Tibial artery (tissue), 4 donors: ENCODE data around the gene TEFM.

Source experiments
- DNase-seq, 2 donors: peaks; one replicate each; pipeline ENCODE4 v3.0.0-alpha.2; 2019
- H3K27ac ChIP-seq, 2 donors: fragments of 200-600 bp; sonication (generic) in 1 of 2; 1 replicate in 1 of 2; 2 replicates in 1 of 2; pipeline ENCODE4 v1.5.1; 2018 to 2019; ENCODE audit warnings: mild to moderate bottlenecking in 1 of 2
- H3K27me3 ChIP-seq, 2 donors: fragments of 200-600 bp; sonication (generic) in 1 of 2; one replicate each; pipeline versions ENCODE4 v1.5.1 to v1.6.0; 2016 to 2019
- H3K36me3 ChIP-seq, 3 donors: fragments of 200-600 bp; sonication (generic) in 2 of 3; one replicate each; pipeline ENCODE4 v1.5.1; 2016 to 2019; ENCODE audit warnings: mild to moderate bottlenecking in 2 of 3
- H3K4me1 ChIP-seq, 4 donors: fragments of 200-600 bp; sonication (generic) in 2 of 4; 1 replicate in 3 of 4; 2 replicates in 1 of 4; pipeline ENCODE4 v1.5.1; 2016 to 2019
- H3K4me3 ChIP-seq, 2 donors: fragments of 200-600 bp; sonication (generic) in 1 of 2; 1 replicate in 1 of 2; 2 replicates in 1 of 2; pipeline ENCODE4 v1.5.1; 2018 to 2019; ENCODE audit warnings: mild to moderate bottlenecking in 2 of 2
- H3K9me3 ChIP-seq, 3 donors: fragments of 200-600 bp; sonication (generic) in 1 of 3; one replicate each; pipeline ENCODE4 v1.5.1; 2016 to 2019
- intact Hi-C: fragments of 100-400 bp; cut with DNase I; formaldehyde crosslinking; loops from one replicate; pipeline ENCODE4 v1.15.0; 2023; ENCODE audit warnings: low total_unique reads
- TF ChIP-seq, protein P1 (sequence below), 2 experiments: fragments of 200-600 bp in 1 of 2; fragments of 450-650 bp in 1 of 2; IDR thresholded peaks; one replicate each; pipeline ENCODE4 v1.5.1; 2017 to 2019; ENCODE audit warnings: antibody characterized with exemption in 2 of 2, mild to moderate bottlenecking in 1 of 2, moderate library complexity in 1 of 2

The TEFM gene

DNA sequence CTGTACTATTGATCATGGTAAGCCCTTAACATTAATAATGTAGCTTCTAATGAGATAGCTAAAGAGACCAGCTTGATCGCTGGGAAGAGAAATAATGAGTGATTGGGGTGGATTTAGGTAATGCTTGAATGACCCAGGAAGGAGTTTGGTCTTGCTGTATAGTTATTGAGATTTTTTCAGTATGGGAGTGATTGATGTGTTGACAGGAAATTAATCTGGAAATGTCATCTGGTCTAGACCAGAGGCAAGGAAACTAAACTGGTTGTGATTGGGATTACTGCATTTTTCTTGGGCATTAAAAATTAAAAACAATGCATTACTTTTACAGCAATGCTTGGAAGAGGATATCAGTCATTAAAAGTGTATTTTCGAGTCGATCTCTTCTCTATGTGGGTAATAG lies 11.8 kb downstream of the TEFM start:
- Histone ChIP-seq H3K36me3 (peaks cover 0 to 21% (median 12%) of the 10 kb centered on the region in 3 donors), H3K27me3 (no peaks in the 10 kb centered on the region), H3K4me1 (no peaks in the 10 kb centered on the region), H3K27ac (no peak overlapping the region), H3K9me3 (no peaks in the 10 kb centered on the region), H3K4me3 (no peak overlapping the region)
- DNase-seq: no peak
- TF ChIP-seq, protein P1, sequence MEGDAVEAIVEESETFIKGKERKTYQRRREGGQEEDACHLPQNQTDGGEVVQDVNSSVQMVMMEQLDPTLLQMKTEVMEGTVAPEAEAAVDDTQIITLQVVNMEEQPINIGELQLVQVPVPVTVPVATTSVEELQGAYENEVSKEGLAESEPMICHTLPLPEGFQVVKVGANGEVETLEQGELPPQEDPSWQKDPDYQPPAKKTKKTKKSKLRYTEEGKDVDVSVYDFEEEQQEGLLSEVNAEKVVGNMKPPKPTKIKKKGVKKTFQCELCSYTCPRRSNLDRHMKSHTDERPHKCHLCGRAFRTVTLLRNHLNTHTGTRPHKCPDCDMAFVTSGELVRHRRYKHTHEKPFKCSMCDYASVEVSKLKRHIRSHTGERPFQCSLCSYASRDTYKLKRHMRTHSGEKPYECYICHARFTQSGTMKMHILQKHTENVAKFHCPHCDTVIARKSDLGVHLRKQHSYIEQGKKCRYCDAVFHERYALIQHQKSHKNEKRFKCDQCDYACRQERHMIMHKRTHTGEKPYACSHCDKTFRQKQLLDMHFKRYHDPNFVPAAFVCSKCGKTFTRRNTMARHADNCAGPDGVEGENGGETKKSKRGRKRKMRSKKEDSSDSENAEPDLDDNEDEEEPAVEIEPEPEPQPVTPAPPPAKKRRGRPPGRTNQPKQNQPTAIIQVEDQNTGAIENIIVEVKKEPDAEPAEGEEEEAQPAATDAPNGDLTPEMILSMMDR (IDR thresholded peaks at IDR 0.05): no peak
- intact Hi-C loops: no loop called here

DNA sequence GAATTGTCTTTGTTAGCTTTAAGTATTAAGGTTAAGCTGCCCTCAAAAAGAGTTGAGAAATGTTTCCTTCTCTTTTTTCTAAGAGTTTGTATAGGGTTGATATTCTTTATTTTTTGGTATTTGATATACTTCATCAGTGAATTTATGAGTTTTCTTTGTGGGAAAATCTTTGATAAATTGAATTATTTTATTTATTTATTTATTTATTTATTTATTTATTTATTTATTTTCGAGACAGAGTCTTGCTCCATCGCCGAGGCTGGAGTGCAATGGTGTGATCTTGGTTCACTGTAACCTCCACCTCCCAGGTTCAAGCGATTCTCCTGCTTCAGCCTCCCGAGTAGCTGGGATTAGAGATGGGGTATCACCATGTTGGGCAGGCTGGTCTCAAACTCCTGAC lies 19.9 kb downstream of the TEFM start:
- Histone ChIP-seq H3K36me3 (peaks cover 0 to 9% (median 0%) of the 10 kb centered on the region in 3 donors), H3K9me3 (no peaks in the 10 kb centered on the region), H3K27me3 (no peaks in the 10 kb centered on the region), H3K4me1 (no peaks in the 10 kb centered on the region), H3K27ac (no peak overlapping the region), H3K4me3 (no peak overlapping the region)
- no peak for DNase-seq
- intact Hi-C loops: no loop called here
- TF ChIP-seq, protein P1 (IDR thresholded peaks at IDR 0.05): no peak

DNA sequence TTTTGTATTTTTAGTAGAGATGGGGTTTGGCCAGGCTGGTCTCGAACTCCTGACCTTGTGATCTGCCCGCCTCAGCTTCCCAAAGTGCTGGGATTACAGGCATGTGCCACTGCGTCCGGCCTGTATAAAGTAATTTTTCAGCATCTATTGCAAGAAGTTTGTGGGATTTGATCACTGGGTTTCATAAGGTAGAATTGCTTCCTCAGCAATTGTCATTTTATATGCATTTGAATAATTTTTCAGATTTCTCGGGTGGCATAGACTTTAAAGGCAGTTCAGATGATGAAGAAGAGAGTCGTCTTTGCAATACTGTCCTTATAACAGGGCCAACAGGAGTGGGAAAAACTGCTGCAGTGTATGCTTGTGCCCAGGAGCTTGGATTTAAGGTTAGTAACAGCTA lies 37.0 kb downstream of the TEFM start:
- Histone ChIP-seq H3K36me3 (no peaks in the 10 kb centered on the region), H3K4me3 (no peak overlapping the region), H3K27ac (no peak overlapping the region), H3K27me3 (no peaks in the 10 kb centered on the region), H3K9me3 (no peaks in the 10 kb centered on the region), H3K4me1 (no peaks in the 10 kb centered on the region)
- intact Hi-C loops: no loop called here
- DNase-seq: no peak
- TF ChIP-seq, protein P1 (IDR thresholded peaks at IDR 0.05): no peak

DNA sequence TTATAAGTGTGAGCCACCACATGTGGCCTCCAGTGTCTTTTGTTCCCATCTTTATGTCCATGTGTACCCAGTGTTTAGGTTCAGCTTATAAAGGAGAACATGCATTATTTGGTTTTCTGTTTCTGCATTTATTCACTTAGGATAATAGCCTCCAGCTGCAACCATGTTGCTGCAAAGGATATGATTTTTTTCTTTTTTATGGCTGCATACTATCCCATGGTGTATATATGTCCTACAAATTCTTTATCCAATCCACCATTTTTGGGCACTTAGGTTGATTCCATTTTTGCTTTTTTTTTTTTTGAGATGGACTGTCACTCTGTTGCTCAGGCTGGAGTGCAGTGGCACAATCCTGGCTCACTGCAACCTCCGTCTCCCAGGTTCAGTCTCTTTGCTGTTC lies 41.4 kb downstream of the TEFM start:
- no peak overlapping the region for H3K4me3 ChIP-seq
- intact Hi-C loops: no loop called here
- DNase-seq: no peak
- H3K27ac ChIP-seq: no peak overlapping the region
- H3K4me1 ChIP-seq: no peaks in the 10 kb centered on the region
- no peaks in the 10 kb centered on the region for H3K36me3 ChIP-seq
- TF ChIP-seq, protein P1 (IDR thresholded peaks at IDR 0.05): no peak
- H3K9me3 ChIP-seq: no peaks in the 10 kb centered on the region
- H3K27me3 ChIP-seq: no peaks in the 10 kb centered on the region

DNA sequence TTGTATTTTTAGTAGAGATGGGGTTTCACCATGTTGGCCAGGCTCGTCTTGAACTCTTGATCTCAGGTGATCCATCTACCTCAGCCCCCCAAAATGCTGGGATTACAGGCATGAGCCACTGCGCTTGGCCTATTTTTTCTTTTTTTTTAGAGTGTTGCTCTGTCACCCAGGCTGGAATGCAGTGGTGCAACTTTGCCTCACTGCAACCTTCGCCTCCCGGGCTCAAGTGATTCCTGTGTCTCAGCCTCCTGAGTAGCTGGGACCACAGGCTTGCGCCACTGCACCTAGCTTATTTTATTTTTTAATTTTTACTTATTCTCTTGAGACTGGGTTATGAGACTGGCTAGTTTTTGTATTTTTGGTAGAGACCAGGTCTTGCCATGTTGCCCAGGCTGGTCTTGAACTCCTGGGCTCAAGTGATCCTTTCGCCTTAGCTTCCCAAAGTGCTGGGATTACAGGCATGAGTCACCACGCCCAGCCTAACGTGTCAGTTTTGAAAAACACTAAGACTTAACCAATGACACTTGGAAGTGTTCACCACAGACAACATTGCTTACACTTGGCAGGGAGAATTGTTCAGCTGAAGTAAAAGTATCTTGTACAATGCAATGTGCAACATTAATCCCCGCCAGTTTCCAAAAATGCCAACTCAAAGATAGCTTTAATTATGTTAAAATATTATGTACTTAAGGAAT lies 47.3 kb downstream of the TEFM start:
- Histone ChIP-seq H3K4me3 (no peak overlapping the region), H3K27me3 (no peaks in the 10 kb centered on the region), H3K9me3 (no peaks in the 10 kb centered on the region), H3K36me3 (no peaks in the 10 kb centered on the region), H3K4me1 (no peaks in the 10 kb centered on the region), H3K27ac (no peak overlapping the region)
- no peak for DNase-seq
- intact Hi-C loops: no loop called here
- TF ChIP-seq, protein P1 (IDR thresholded peaks at IDR 0.05): no peak

DNA sequence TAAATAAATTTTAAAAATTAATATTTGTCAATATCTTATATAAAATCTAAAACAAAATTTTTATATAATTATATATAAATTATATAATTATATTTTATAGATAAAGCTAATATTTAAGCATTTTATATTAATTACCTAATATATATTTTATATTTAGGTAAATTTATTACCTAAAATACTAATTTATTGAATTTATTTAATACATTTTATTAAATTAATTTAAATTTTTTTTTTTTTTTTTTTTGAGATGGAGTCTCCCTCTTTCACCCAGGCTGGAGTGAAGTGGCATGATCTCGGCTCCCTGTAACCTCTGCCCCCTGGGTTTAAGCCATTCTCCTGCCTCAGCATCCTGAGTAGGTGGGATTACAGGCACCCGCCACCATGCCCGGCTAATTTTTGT lies 51.9 kb downstream of the TEFM start:
- TF ChIP-seq, protein P1 (IDR thresholded peaks at IDR 0.05): no peak
- H3K27me3 ChIP-seq: no peaks in the 10 kb centered on the region
- DNase-seq: no peak
- no peak overlapping the region for H3K4me3 ChIP-seq
- no peaks in the 10 kb centered on the region for H3K4me1 ChIP-seq
- no peaks in the 10 kb centered on the region for H3K9me3 ChIP-seq
- intact Hi-C loops: no loop called here
- H3K27ac ChIP-seq: no peak overlapping the region
- H3K36me3 ChIP-seq: no peaks in the 10 kb centered on the region
